Measurements from ENCODE around the gene FAM149A. TPM values are rescaled to one million over a fixed set of nuclear protein-coding genes. Genes with fewer than 3 reads are reported as not detected.

FAM149A gene
- total and polyA plus RNA-seq, 4 donors: 12.0 to 27.1 (median 15.0) TPM

GRCh38 chr4:186137196-186137794 is 32.8 kb downstream of the FAM149A start:
- H3K36me3 ChIP-seq (ENCODE audit: control insufficient read depth in 4 of 4, insufficient read depth in 3 of 4, low read depth in 1 of 4, low read length in 3 of 4): no peaks in the 10 kb centered on the region
- 51% methylated on average over 6 of the region's 6 CpGs for WGBS
- no peak overlapping the region for H3K27ac ChIP-seq (ENCODE audit: low read depth in 1 of 2, low read length in 2 of 2)
- peaks cover 0 to 6% (median 3%) of the 10 kb centered on the region in 4 donors for H3K4me1 ChIP-seq (ENCODE audit: control insufficient read depth in 4 of 4, insufficient read depth in 4 of 4, low read length in 3 of 4)
- peak overlapping the region in 1 of 2 donors; percentile 54 for H3K9ac ChIP-seq (ENCODE audit: low read depth in 1 of 2, low read length in 2 of 2)
- peak overlapping the region in 2 of 3 donors; percentile 9 to 57 for H3K4me3 ChIP-seq (ENCODE audit: low read depth in 1 of 3, low read length in 3 of 3)
- H3K9me3 ChIP-seq (ENCODE audit: control insufficient read depth in 4 of 4, low read length in 3 of 4): no peaks in the 10 kb centered on the region
- H3K27me3 ChIP-seq (ENCODE audit: control insufficient read depth in 4 of 4, insufficient read depth in 4 of 4, low read length in 3 of 4): no peaks in the 10 kb centered on the region
- DNase-seq (ENCODE audit: low spot score): no peak
- peak; percentile 87 for TF ChIP-seq CTCF (IDR thresholded peaks at IDR 0.05; ENCODE audit: low read depth, low read length, missing input control)
- peak; percentile 83 to 85 for TF ChIP-seq RAD21 (IDR thresholded peaks at IDR 0.05)
- TF ChIP-seq ZBTB33 (IDR thresholded peaks at IDR 0.05): no peak

- Histone ChIP-seq H3K27ac (ENCODE audit: low read depth in 1 of 2, low read length in 2 of 2) (peak overlapping the region; percentile 75 to 96), H3K4me1 (ENCODE audit: control insufficient read depth in 4 of 4, insufficient read depth in 4 of 4, low read length in 3 of 4) (peaks cover 0 to 42% (median 19%) of the 10 kb centered on the region in 4 donors), H3K9ac (ENCODE audit: low read depth in 1 of 2, low read length in 2 of 2) (peak overlapping the region in 1 of 2 donors; percentile 86), H3K4me3 (ENCODE audit: low read depth in 1 of 3, low read length in 3 of 3) (peak overlapping the region; percentile 55 to 79 (median 74)), H3K9me3 (ENCODE audit: control insufficient read depth in 4 of 4, low read length in 3 of 4) (no peaks in the 10 kb centered on the region), H3K36me3 (ENCODE audit: control insufficient read depth in 4 of 4, insufficient read depth in 3 of 4, low read depth in 1 of 4, low read length in 3 of 4) (no peaks in the 10 kb centered on the region), H3K27me3 (ENCODE audit: control insufficient read depth in 4 of 4, insufficient read depth in 4 of 4, low read length in 3 of 4) (no peaks in the 10 kb centered on the region)
- DNase-seq (ENCODE audit: low spot score): peak; percentile 67
- under 1% methylated on average over 70 of the region's 72 CpGs for WGBS
- TF ChIP-seq SP1 (IDR thresholded peaks at IDR 0.05) (no peak), YY1 (IDR thresholded peaks at IDR 0.05) (peak; percentile 74), MAX (IDR thresholded peaks at IDR 0.05) (peak; percentile 94), CTCF (IDR thresholded peaks at IDR 0.05; ENCODE audit: low read depth, low read length, missing input control) (peak; percentile 24)
Measured at GRCh38 chr4:186144198-186144945, 39.9 kb downstream of the FAM149A start.

Data from liver (tissue), 9 donors.